ENCODE measurements around the gene TM7SF2.
A peak's percentile ranks its signal among the peaks of the same experiment; 100 is the strongest.

The TM7SF2 gene

DNA sequence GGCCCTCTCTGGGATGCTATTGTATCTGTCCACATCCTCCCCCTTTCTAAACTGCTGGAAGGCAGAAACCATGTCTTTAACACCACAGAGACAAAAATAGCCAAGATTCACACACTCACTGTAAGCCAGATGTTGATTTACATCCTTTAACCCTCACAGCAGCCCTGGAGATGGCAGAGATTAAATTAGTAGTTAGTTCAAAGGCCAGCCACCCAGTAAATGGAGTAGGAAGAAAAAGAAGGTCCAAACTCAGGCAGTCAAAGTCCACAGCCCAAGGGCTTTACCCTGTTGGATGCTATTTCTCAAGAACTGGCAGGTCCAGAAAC lies 8.0 kb downstream of the TM7SF2 start:
- H3K27ac ChIP-seq, result peak overlapping the region; percentile 86

DNA sequence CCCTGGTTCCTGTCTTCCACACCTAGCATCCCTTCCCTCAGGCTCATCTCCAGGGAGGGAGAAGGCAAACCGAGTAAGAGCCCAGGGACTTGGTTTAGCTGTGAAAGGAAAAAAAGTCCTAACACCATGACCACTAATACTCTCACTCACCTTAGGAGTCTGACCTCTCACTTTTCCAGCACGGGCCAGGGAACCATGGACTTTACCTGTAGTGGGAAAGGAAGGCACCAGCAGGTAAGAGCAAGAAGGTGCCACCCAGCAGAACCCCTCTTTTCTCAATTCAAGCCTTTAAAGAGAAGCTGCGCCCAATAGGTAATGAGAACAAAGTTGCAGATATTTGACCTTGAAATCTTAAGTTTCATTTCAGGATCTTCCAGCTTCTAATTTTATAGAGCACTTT lies 9.2 kb downstream of the TM7SF2 start:
- TF ChIP-seq, protein P1, sequence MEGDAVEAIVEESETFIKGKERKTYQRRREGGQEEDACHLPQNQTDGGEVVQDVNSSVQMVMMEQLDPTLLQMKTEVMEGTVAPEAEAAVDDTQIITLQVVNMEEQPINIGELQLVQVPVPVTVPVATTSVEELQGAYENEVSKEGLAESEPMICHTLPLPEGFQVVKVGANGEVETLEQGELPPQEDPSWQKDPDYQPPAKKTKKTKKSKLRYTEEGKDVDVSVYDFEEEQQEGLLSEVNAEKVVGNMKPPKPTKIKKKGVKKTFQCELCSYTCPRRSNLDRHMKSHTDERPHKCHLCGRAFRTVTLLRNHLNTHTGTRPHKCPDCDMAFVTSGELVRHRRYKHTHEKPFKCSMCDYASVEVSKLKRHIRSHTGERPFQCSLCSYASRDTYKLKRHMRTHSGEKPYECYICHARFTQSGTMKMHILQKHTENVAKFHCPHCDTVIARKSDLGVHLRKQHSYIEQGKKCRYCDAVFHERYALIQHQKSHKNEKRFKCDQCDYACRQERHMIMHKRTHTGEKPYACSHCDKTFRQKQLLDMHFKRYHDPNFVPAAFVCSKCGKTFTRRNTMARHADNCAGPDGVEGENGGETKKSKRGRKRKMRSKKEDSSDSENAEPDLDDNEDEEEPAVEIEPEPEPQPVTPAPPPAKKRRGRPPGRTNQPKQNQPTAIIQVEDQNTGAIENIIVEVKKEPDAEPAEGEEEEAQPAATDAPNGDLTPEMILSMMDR (conservative IDR thresholded peaks at IDR 0.05; ENCODE audit: low read depth), result no peak
- CTCF ChIA-PET, result interaction anchor here (0.6 to 1.5 kb wide), 4 partner anchors 9 to 106 kb away, joined by 3 to 4 read pairs (median 4); partner anchors contain the start of gene TM7SF2
- DNase-seq (ENCODE audit: low spot score), result no peak
- H3K27ac ChIP-seq, result peak overlapping the region; percentile 48
- POLR2A ChIA-PET (ENCODE audit: low non-redundant PET), result interaction anchor here (1.7 kb wide), 1 partner anchor 10 kb away, joined by 9 read pairs; no protein-coding TSS in a partner anchor

More for the DNA sequence above, 8.0 kb downstream of the TM7SF2 start:
- ChIA-PET CTCF (no interaction called here), POLR2A (ENCODE audit: low non-redundant PET) (no interaction called here)
- no peak for DNase-seq (ENCODE audit: low spot score)
- TF ChIP-seq, protein P1 (conservative IDR thresholded peaks at IDR 0.05; ENCODE audit: low read depth), result no peak

DNA sequence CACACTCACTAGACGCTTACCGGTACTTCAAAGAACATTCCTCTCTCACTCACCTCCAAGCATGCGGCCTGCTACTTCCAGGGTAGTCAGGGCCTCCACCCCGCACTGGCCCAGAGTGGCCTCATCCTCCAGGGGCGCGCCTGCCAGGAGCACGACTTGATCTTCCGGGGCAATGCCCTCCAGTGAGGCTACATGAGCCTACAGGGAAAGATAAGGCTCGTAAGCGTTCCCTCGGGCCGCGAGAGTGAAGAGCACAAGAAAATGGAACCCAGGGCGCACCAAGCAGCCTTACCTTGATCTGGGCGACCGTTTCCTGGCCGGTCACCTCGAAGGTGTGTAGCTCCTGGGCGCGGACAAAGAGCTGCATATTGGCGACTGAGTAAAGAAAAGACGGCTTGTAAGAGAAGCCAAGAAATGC lies 9.8 kb downstream of the TM7SF2 start:
- ChIA-PET POLR2A (ENCODE audit: low non-redundant PET) (interaction anchor here (0.6 to 1.9 kb wide), 6 partner anchors 9 to 148 kb away, joined by 3 to 9 read pairs (median 8); partner anchors contain the start of genes CAPN1, SYVN1 and TM7SF2), CTCF (interaction anchor here (0.6 to 1.5 kb wide), 5 partner anchors 10 to 71 kb away, joined by 3 to 12 read pairs (median 4); partner anchors contain the start of gene TM7SF2)
- peak overlapping the region; percentile 88 for H3K27ac ChIP-seq
- TF ChIP-seq, protein P1 (conservative IDR thresholded peaks at IDR 0.05; ENCODE audit: low read depth), result no peak
- no peak for DNase-seq (ENCODE audit: low spot score)

DNA sequence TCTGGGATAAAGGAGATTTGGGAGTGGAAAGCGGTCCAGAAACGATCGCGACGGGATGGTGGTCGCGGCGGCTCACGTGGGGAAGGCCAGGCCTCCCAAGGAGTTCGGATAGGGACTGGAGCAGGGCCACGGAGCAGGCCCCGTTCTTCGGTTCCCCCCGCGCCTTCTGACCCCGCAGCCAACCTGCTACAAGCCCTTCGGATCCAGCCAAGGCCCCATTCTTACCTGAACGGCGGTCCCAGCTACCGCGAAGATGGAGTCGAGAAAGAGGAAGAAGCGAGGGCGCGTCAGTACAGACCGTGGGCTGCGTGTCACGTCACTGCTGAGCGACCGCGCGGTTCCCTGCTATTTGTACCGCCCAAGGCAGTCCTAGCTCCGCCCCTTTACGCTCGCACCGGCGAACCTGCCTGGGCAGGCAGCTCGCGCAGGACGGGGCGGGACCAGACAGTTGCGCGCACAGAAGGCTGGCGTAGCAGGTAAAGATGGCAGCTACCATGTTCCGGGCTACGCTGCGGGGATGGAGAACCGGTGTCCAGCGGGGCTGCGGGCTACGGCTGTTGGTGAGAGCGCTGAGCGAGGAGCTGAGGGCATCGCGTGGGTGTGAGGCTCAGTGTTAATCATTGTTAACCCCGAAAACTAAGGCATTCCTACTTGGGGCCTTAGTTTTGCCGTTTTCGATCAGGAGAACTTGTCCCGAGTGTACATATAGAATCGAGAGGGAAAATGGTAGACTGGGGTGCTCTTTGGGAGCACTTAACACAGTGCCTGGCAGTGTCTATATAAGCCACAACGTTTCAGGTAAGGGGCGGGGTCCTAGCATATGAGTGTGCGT lies 10.4 kb downstream of the TM7SF2 start, which contains the start of the genes FAU and MRPL49:
FAU (minus strand) TSS at position 270 of the 832 bp plus-strand sequence. CDS start 321 bp downstream, outside the sequence.
MRPL49 (plus strand) TSS at position 457 of the 832 bp plus-strand sequence; CDS start at position 483, 26 bp downstream.
- POLR2A ChIA-PET (ENCODE audit: low non-redundant PET), result interaction anchor here (0.6 to 1.9 kb wide), 10 partner anchors 9 to 260 kb away, joined by 3 to 9 read pairs (median 7); partner anchors contain the start of genes CAPN1, SYVN1 and TM7SF2

DNA sequence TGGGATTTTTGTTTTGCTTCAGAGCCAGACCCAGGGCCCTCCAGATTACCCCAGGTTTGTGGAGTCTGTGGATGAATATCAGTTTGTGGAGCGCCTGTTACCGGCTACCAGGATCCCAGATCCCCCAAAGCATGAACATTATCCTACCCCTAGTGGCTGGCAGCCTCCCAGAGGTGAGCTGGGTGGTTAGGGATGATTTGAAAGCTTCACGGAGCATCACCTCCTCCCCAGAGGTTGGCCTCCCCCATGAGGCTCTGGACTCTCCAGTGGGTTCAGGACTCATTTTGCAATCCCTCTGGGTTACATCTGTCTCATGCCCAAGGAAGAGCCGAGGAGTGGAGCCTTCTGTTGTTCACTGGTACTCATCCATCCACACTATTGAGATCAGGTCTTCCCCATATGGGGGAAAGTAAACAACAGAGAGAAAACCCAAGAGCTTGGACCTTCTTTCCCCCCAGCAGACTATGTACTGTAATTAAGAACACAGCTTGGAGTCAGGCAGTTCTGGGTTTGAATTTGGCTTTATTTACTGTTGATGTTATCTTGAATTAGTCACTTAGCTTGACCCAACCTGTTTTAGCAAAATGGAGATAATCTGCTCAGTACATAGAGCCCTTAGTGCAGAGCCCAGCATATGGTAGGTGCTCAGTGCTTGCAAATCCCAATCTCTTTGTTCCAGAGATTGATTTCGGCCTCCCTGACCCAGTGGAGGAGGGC lies 13.0 kb downstream of the TM7SF2 start:
- ChIA-PET POLR2A (ENCODE audit: low non-redundant PET) (interaction anchor here (0.7 kb wide), 1 partner anchor 79 kb away, joined by 3 read pairs; no protein-coding TSS in a partner anchor), CTCF (interaction anchor here (1.0 kb wide), 1 partner anchor 57 kb away, joined by 3 read pairs; no protein-coding TSS in a partner anchor)
- peak overlapping the region; percentile 88 for H3K27ac ChIP-seq
- no peak for DNase-seq (ENCODE audit: low spot score)
- TF ChIP-seq, protein P1 (conservative IDR thresholded peaks at IDR 0.05; ENCODE audit: low read depth), result no peak

More for the DNA sequence above, 10.4 kb downstream of the TM7SF2 start, which contains the start of the genes FAU and MRPL49:
- TF ChIP-seq, protein P1 (conservative IDR thresholded peaks at IDR 0.05; ENCODE audit: low read depth), result no peak
- peak within 1 kb of the TSS; percentile 88 for H3K27ac ChIP-seq
- DNase-seq (ENCODE audit: low spot score), result peak; percentile 92
- CTCF ChIA-PET, result interaction anchor here (0.6 to 1.5 kb wide), 7 partner anchors 10 to 70 kb away, joined by 3 to 12 read pairs (median 3); partner anchors contain the start of gene TM7SF2
